NCI-H1417 treated with DMSO at 0.1 percent for 48 hours (cell line): Measurements from ENCODE around the gene MND1.
"Not testable (repeated sequence)": the region's sequence is repeated elsewhere in the genome, so short reads cannot be mapped to it uniquely, and the experiment has no call there.

Source experiments
- DNase-seq: peaks from one replicate; lab custom pipeline; 2025; lab: John Stamatoyannopoulos, UW

The MND1 gene

GRCh38 chr4:153440475-153440874 is 96.0 kb downstream of the MND1 start:
- DNase-seq: no peak

- no peak for DNase-seq
Measured at GRCh38 chr4:153447175-153447905, 102.9 kb downstream of the MND1 start.

- DNase-seq: no peak
Measured at GRCh38 chr4:153448003-153448731, 103.7 kb downstream of the MND1 start.

- DNase-seq: no peak
Measured at GRCh38 chr4:153449338-153449737, 104.8 kb downstream of the MND1 start.

- DNase-seq: no peak
Measured at GRCh38 chr4:153450544-153450917, 106.0 kb downstream of the MND1 start.

- DNase-seq: not testable (repeated sequence)
Measured at GRCh38 chr4:153451145-153451544, 106.7 kb downstream of the MND1 start.

- no peak for DNase-seq
Measured at GRCh38 chr4:153451911-153452657, 107.6 kb downstream of the MND1 start.

- DNase-seq: no peak
Measured at GRCh38 chr4:153452658-153453378, 108.3 kb downstream of the MND1 start.

- no peak for DNase-seq
Measured at GRCh38 chr4:153453402-153453801, 108.9 kb downstream of the MND1 start.

- no peak for DNase-seq
Measured at GRCh38 chr4:153458969-153459368, 114.5 kb downstream of the MND1 start.

- DNase-seq: not testable (repeated sequence)
Measured at GRCh38 chr4:153461549-153461948, 117.1 kb downstream of the MND1 start.

GRCh38 chr4:153464068-153464467 is 119.6 kb downstream of the MND1 start:
- no peak for DNase-seq
